ENCODE measurements around the gene CTRB1.
"Not testable (repeated sequence)": the region's sequence is repeated elsewhere in the genome, so short reads cannot be mapped to it uniquely, and the experiment has no call there.

The CTRB1 gene

GRCh38 chr16:75271441-75272096, 52.8 kb downstream of the CTRB1 start:
- no peak for DNase-seq (ENCODE audit: extremely low spot score)
- CTCF ChIA-PET: no interaction called here
- no peak for TF ChIP-seq SP1 (IDR thresholded peaks at IDR 0.05)
- TF ChIP-seq ZNF384 (IDR thresholded peaks at IDR 0.05): no peak
- POLR2A ChIA-PET: no interaction called here

DNA sequence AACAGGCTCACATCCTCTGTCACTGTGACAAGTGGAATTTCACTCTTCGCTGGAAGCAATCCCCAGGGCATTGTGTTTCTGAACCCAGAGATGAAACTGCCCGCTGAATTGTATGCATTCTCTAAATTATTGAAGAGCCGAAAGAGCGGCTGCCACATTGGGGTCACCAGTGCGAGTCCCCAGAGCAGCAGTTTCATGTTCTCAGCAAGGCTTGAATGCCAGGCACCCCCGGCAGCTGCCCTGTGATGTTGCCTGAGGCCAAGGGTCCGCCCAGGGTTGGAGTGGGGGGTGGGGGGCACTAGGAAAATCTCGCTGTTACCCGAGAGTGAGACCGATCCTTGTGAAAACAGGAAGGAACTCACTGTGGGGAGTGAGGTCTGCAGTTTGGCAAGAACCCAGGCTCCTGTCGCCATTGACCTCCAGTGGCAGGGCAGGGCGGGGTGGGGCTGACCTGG, 53.3 kb downstream of the CTRB1 start:
- ChIA-PET POLR2A (no interaction called here), CTCF (no interaction called here)
- TF ChIP-seq ZNF384 (IDR thresholded peaks at IDR 0.05): no peak
- no peak for TF ChIP-seq ELF4 (IDR thresholded peaks at IDR 0.05)
- TF ChIP-seq TARDBP (IDR thresholded peaks at IDR 0.05): no peak
- no peak for TF ChIP-seq NFRKB (IDR thresholded peaks at IDR 0.05)
- TF ChIP-seq BHLHE40 (IDR thresholded peaks at IDR 0.05; ENCODE audit: borderline replicate concordance): no peak
- no peak for TF ChIP-seq CTBP1 (IDR thresholded peaks at IDR 0.05; ENCODE audit: borderline replicate concordance)
- TF ChIP-seq FOXA1 (IDR thresholded peaks at IDR 0.05): no peak
- no peak for TF ChIP-seq L3MBTL2 (conservative IDR thresholded peaks at IDR 0.05)
- TF ChIP-seq, protein P1, sequence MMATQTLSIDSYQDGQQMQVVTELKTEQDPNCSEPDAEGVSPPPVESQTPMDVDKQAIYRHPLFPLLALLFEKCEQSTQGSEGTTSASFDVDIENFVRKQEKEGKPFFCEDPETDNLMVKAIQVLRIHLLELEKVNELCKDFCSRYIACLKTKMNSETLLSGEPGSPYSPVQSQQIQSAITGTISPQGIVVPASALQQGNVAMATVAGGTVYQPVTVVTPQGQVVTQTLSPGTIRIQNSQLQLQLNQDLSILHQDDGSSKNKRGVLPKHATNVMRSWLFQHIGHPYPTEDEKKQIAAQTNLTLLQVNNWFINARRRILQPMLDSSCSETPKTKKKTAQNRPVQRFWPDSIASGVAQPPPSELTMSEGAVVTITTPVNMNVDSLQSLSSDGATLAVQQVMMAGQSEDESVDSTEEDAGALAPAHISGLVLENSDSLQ (IDR thresholded peaks at IDR 0.05): no peak
- TF ChIP-seq SP1 (IDR thresholded peaks at IDR 0.05): no peak
- no peak for TF ChIP-seq LEF1 (IDR thresholded peaks at IDR 0.05; ENCODE audit: borderline replicate concordance)
- no peak for TF ChIP-seq FOXK2 (IDR thresholded peaks at IDR 0.05)
- no peak for TF ChIP-seq ARNT (IDR thresholded peaks at IDR 0.05)
- TF ChIP-seq FOXM1 (IDR thresholded peaks at IDR 0.05; ENCODE audit: borderline replicate concordance): no peak
- no peak for TF ChIP-seq HDGF (IDR thresholded peaks at IDR 0.05; ENCODE audit: borderline replicate concordance)
- no peak for TF ChIP-seq SUZ12 (IDR thresholded peaks at IDR 0.05)
- DNase-seq (ENCODE audit: extremely low spot score): no peak

DNA sequence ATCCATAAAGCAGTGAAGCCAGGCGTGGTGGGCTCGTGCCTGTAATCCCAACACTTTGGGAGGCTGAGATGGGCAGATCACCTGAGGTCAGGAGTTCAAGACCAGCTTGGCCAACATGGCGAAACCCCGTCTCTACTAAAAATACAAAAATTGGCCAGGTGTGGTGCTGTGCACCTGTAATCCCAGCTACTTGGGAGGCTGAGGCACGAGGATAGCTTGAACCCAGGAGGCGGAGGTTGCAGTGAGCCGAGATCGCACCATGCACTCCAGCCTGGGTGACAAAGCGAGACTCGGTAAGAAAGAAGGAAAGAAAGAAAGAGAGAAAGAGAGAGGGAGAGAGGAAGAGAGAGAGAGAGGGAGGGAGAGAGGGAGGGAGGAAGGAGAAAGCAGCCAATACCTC, 53.8 kb downstream of the CTRB1 start:
- DNase-seq (ENCODE audit: extremely low spot score); POLR2A ChIA-PET: not testable (repeated sequence)
- CTCF ChIA-PET: interaction anchor here (1.0 kb wide), 1 partner anchor 113 kb away, joined by 4 read pairs; no protein-coding TSS in a partner anchor

DNA sequence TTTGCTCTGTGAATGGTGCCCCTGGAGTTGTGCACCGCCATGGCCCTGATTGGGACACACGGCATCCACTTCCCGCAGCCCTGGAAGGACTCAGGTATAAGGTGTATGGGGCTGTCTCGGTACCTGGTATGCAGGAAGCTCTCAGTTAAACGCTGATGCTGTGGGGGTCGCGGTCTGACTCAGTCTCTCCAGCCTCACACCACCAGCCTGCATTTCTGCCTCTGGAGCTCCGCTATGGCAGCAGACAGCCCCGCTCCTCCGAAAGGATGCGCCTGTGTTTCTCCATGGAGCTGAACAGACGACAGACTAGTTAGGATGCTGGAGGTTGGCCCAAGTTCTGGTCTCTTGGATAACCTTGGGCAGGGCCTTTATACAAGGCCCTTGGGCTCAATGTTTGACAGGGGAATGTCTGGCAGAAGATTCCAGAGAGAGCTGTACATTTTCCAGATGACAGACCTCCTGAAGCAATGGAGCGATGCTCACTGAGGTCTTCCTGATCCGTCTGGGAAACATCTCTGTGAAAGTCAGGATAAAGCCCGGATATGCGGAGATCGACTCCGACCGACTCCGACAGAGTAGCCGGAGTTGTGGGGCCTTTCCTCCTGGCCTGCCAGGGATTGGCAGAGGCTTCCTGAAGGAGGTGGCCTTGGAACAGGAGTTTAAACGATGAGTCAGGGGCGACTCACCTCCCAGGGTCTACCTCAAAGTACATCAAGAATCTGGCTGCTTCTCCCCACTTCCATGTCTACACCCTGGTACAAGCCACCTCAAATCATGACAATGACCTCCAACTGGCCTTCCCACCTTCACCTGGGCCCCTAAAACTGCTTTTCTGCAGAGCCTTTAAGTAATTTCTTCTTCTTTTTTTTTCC, 54.5 kb downstream of the CTRB1 start:
- CTCF ChIA-PET: interaction anchor here (1.0 kb wide), 1 partner anchor 112 kb away, joined by 4 read pairs; no protein-coding TSS in a partner anchor
- no peak for DNase-seq (ENCODE audit: extremely low spot score)
- POLR2A ChIA-PET: no interaction called here
- no peak for TF ChIP-seq ZNF384 (IDR thresholded peaks at IDR 0.05)
- TF ChIP-seq, protein P1 (IDR thresholded peaks at IDR 0.05): no peak
- TF ChIP-seq HDGF (IDR thresholded peaks at IDR 0.05; ENCODE audit: borderline replicate concordance): no peak
- TF ChIP-seq ELF4 (IDR thresholded peaks at IDR 0.05): no peak
- no peak for TF ChIP-seq ARNT (IDR thresholded peaks at IDR 0.05)
- no peak for TF ChIP-seq SP1 (IDR thresholded peaks at IDR 0.05)
- no peak for TF ChIP-seq NFRKB (IDR thresholded peaks at IDR 0.05)
- no peak for TF ChIP-seq CTBP1 (IDR thresholded peaks at IDR 0.05; ENCODE audit: borderline replicate concordance)
- TF ChIP-seq FOXM1 (IDR thresholded peaks at IDR 0.05; ENCODE audit: borderline replicate concordance): no peak
- no peak for TF ChIP-seq TARDBP (IDR thresholded peaks at IDR 0.05)
- TF ChIP-seq L3MBTL2 (conservative IDR thresholded peaks at IDR 0.05): no peak
- no peak for TF ChIP-seq SUZ12 (IDR thresholded peaks at IDR 0.05)
- no peak for TF ChIP-seq LEF1 (IDR thresholded peaks at IDR 0.05; ENCODE audit: borderline replicate concordance)
- no peak for TF ChIP-seq FOXA1 (IDR thresholded peaks at IDR 0.05)
- TF ChIP-seq BHLHE40 (IDR thresholded peaks at IDR 0.05; ENCODE audit: borderline replicate concordance): no peak

Data from HEK293T (cell line).